IMR-90 (cell line): ENCODE data around the gene MRGPRD. TPM values are rescaled to one million over a fixed set of nuclear protein-coding genes. Genes with fewer than 3 reads are reported as not detected.

ENCODE experiments used
- ATAC-seq: fragments of 200-7000 bp; cut with Tn5 transposase; 2 replicates; pipeline ENCODE4 v1.9.1; 2020; ENCODE audit warnings: low read depth, mild to moderate bottlenecking, moderate library complexity
- BruUV-seq: library from RNA; stranded (reverse); fragments of 400-500 nt; replicated peaks from 2 replicates; lab custom pipeline; 2021; lab: Mats Ljungman, UMichigan
- CTCF ChIA-PET: fragments of 300-600 bp; formaldehyde crosslinking; extraction: SDS; loops from one replicate; lab custom pipeline; 2021; ENCODE audit warnings: antibody characterized with exemption; lab: Yijun Ruan, JAX
- POLR2A ChIA-PET: fragments of 300-600 bp; sonication (Branson Sonifier 250); formaldehyde crosslinking; loops from one replicate; lab custom pipeline; 2022; ENCODE audit warnings: antibody characterized with exemption; ENCODE audit not compliant: unreplicated experiment; lab: Charles Lee
- DNase-seq: peaks from one replicate; pipeline ENCODE4 v3.0.0; 2013
- H2AFZ ChIP-seq: replicated peaks from 2 replicates; pipeline ENCODE3; 2013; ENCODE audit warnings: low read length, mild to moderate bottlenecking; ENCODE audit not compliant: poor library complexity
- H2AK5ac ChIP-seq: 2 replicates; pipeline ENCODE4 v1.6.1; 2013; ENCODE audit warnings: low read depth, low read length, inconsistent platforms
- H2AK9ac ChIP-seq: replicated peaks from 2 replicates; pipeline ENCODE3; 2013; ENCODE audit warnings: mild to moderate bottlenecking, low read depth, low read length, moderate library complexity; ENCODE audit not compliant: poor library complexity
- H2BK120ac ChIP-seq: 2 replicates; pipeline ENCODE4 v1.6.1; 2013; ENCODE audit warnings: low read depth, low read length, inconsistent platforms
- H2BK15ac ChIP-seq: 3 replicates; pipeline ENCODE4 v1.6.1; 2013; ENCODE audit warnings: low read depth, low read length, inconsistent platforms
- H2BK20ac ChIP-seq: 2 replicates; pipeline ENCODE4 v1.6.1; 2013; ENCODE audit warnings: low read depth, mild to moderate bottlenecking, inconsistent platforms, low read length, moderate library complexity
- H2BK5ac ChIP-seq: 2 replicates; pipeline ENCODE4 v1.6.1; 2013; ENCODE audit warnings: mild to moderate bottlenecking, low read depth, low read length, inconsistent platforms; ENCODE audit not compliant: poor library complexity, severe bottlenecking
- H3K14ac ChIP-seq: replicated peaks from 2 replicates; pipeline ENCODE4 v1.6.1; 2013; ENCODE audit warnings: low read depth, low read length, inconsistent platforms
- H3K18ac ChIP-seq: 2 replicates; pipeline ENCODE4 v1.6.1; 2013; ENCODE audit warnings: low read depth, low read length, control low read depth
- H3K23ac ChIP-seq: 2 replicates; pipeline ENCODE4 v1.6.1; 2013; ENCODE audit warnings: low read depth, low read length, inconsistent platforms
- H3K27ac ChIP-seq: 2 replicates; pipeline ENCODE4 v1.5.1; 2013; ENCODE audit warnings: mild to moderate bottlenecking, control low read depth, low read length; ENCODE audit not compliant: insufficient read depth
- H3K27me3 ChIP-seq: 2 replicates; pipeline ENCODE4 v1.6.1; 2013; ENCODE audit warnings: low read length; ENCODE audit not compliant: control insufficient read depth, insufficient read depth
- H3K36me3 ChIP-seq: 2 replicates; pipeline ENCODE4 v1.6.1; 2013; ENCODE audit warnings: low read length, mixed read lengths; ENCODE audit not compliant: control insufficient read depth, insufficient read depth
- H3K4ac ChIP-seq: 2 replicates; pipeline ENCODE4 v1.6.1; 2013; ENCODE audit warnings: low read depth, low read length, inconsistent platforms
- H3K4me1 ChIP-seq: 2 replicates; pipeline ENCODE4 v1.6.1; 2013; ENCODE audit warnings: low read length, mixed read lengths; ENCODE audit not compliant: control insufficient read depth, insufficient read depth
- H3K4me2 ChIP-seq: 2 replicates; pipeline ENCODE4 v1.6.1; 2013; ENCODE audit warnings: low read depth, mild to moderate bottlenecking, control low read depth, low read length, moderate library complexity
- H3K4me3 ChIP-seq: 2 replicates; pipeline ENCODE4 v1.5.1; 2013; ENCODE audit warnings: low read depth, mild to moderate bottlenecking, control low read depth, low read length, moderate library complexity; ENCODE audit not compliant: insufficient read depth
- H3K56ac ChIP-seq: 2 replicates; pipeline ENCODE4 v1.6.1; 2013; ENCODE audit warnings: low read length, inconsistent platforms; ENCODE audit not compliant: insufficient read depth; ENCODE audit errors: extremely low read depth
- H3K79me1 ChIP-seq, 2 experiments: 2 replicates each; pipeline ENCODE4 v1.6.1; 2013; ENCODE audit warnings: low read length in 2 of 2, inconsistent platforms in 1 of 2, low read depth in 1 of 2
- H3K9ac ChIP-seq: 2 replicates; pipeline ENCODE4 v1.6.1; 2013; ENCODE audit warnings: low read depth, low read length, control low read depth
- H3K9me1 ChIP-seq: 2 replicates; pipeline ENCODE4 v1.6.1; 2013; ENCODE audit warnings: low read length, inconsistent platforms; ENCODE audit not compliant: insufficient read depth
- H3K9me3 ChIP-seq: 2 replicates; pipeline ENCODE4 v1.6.1; 2013; ENCODE audit warnings: low read length; ENCODE audit not compliant: control insufficient read depth, insufficient read depth
- H4K20me1 ChIP-seq: 2 replicates; pipeline ENCODE4 v1.6.1; 2013; ENCODE audit warnings: low read length, inconsistent platforms; ENCODE audit not compliant: insufficient read depth
- H4K5ac ChIP-seq: 2 replicates; pipeline ENCODE4 v1.6.1; 2013; ENCODE audit warnings: mild to moderate bottlenecking, low read depth, low read length, control low read depth
- H4K8ac ChIP-seq, 2 experiments: 2 replicates each; pipeline ENCODE4 v1.6.1; 2013; ENCODE audit warnings: low read depth in 2 of 2, low read length in 2 of 2, control low read depth in 1 of 2, inconsistent platforms in 1 of 2
- H4K91ac ChIP-seq: 2 replicates; pipeline ENCODE4 v1.6.1; 2013; ENCODE audit warnings: low read depth, low read length, inconsistent platforms; ENCODE audit not compliant: insufficient read depth
- BHLHE40 ChIP-seq: fragments of 150-350 bp; IDR thresholded peaks from 2 replicates; pipeline ENCODE4 v1.6.1; 2016; ENCODE audit warnings: mild to moderate bottlenecking, low read depth, low read length
- CHD1 ChIP-seq: IDR thresholded peaks from 2 replicates; pipeline ENCODE4 v1.6.1; 2012; ENCODE audit warnings: low read depth, low read length, improper control_type of control experiment
- FOS ChIP-seq: fragments of 150-350 bp; IDR thresholded peaks from 2 replicates; pipeline ENCODE4 v1.6.1; 2016; ENCODE audit warnings: low read depth, low read length
- MXI1 ChIP-seq: IDR thresholded peaks from 2 replicates; pipeline ENCODE4 v1.6.1; 2012; ENCODE audit warnings: low read depth, mild to moderate bottlenecking, low read length, moderate library complexity, borderline replicate concordance
- RAD21 ChIP-seq: IDR thresholded peaks from 2 replicates; pipeline ENCODE4 v1.6.1; 2012; ENCODE audit warnings: low read length, improper control_type of control experiment
- RCOR1 ChIP-seq: IDR thresholded peaks from 2 replicates; pipeline ENCODE4 v1.6.1; 2012; ENCODE audit warnings: mild to moderate bottlenecking, low read length, improper control_type of control experiment; ENCODE audit not compliant: insufficient replicate concordance
- RFX5 ChIP-seq: IDR thresholded peaks from 2 replicates; pipeline ENCODE4 v1.8.0; 2012; ENCODE audit warnings: low read depth, mild to moderate bottlenecking, low read length, moderate library complexity
- SMC3 ChIP-seq: fragments of 150-350 bp; IDR thresholded peaks from 2 replicates; pipeline ENCODE4 v1.6.1; 2016; ENCODE audit warnings: low read depth, mild to moderate bottlenecking, antibody characterized with exemption, low read length, moderate library complexity
- USF2 ChIP-seq: fragments of 150-350 bp; IDR thresholded peaks from 2 replicates; pipeline ENCODE4 v1.6.1; 2017; ENCODE audit warnings: mild to moderate bottlenecking, antibody characterized with exemption, low read length, low read depth
- WGBS, 2 experiments: methylation state at CpG; one replicate each; pipeline versions ENCODE4 v1.1.5 to v1.1.7; 2013; ENCODE audit warnings: missing lambda C conversion rate in 2 of 2; ENCODE audit not compliant: insufficient read length in 1 of 2; ENCODE audit errors: extremely low coverage in 2 of 2; 5-methylcytosine and 5-hydroxymethylcytosine counted together
- dilution Hi-C: fragments of 300-500 bp; cut with HindIII; formaldehyde crosslinking; loops from one replicate; pipeline ENCODE4 v1.14.3; 2018; ENCODE audit warnings: low sequenced_read_pairs; ENCODE audit not compliant: unreplicated experiment
- in situ Hi-C: fragments of 300-500 bp; cut with MboI; formaldehyde crosslinking; loops from 3 replicates; pipeline ENCODE4 v1.14.3; 2019; ENCODE audit warnings: low sequenced_read_pairs, inconsistent platforms, mixed read lengths
- intact Hi-C: fragments of 100-400 bp; cut with micrococcal nuclease; formaldehyde crosslinking; loops from 2 replicates; pipeline ENCODE4 v1.10.0; 2022
- polyA plus RNA-seq, 3 experiments: library from polyadenylated mRNA; depleted of rRNA; stranded (reverse); fragments of >200 nt; gene quantifications; 2 replicates each; pipeline ENCODE4 v1.2.3, GENCODE V29; 2012; ENCODE audit warnings: low replicate concordance in 1 of 3
- total RNA-seq: library from RNA; depleted of rRNA; stranded (reverse); fragments of >200 nt; gene quantifications from 2 replicates; pipeline ENCODE4 v1.2.3, GENCODE V29; 2012

MRGPRD gene
- total and polyA plus RNA-seq, 2 of the 4 experiments (the other 2 are of a cell fraction) = not detected

DNA sequence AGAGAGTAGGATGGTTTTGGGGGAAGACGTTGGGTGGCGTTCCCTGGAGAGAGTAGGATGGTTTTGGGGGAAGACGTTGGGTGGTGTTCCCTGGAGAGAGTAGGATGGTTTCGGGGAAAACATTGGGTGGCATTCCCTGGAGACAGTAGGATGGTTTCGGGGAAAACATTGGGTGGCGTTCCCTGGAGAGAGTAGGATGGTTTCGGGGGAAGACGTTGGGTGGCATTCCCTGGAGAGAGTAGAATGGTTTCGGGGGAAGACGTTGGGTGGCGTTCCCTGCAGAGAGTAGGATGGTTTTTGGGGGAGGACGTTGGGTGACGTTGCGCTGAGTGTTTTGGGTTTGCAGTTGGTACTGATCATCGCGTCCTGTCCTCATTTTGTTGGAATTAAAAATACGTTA, 48.9 kb downstream of the MRGPRD start:
- no peak overlapping the region for H3K14ac ChIP-seq
- no peaks in the 10 kb centered on the region for H3K9me3 ChIP-seq
- no peak overlapping the region for H4K91ac ChIP-seq
- H2AK5ac ChIP-seq = no peak overlapping the region
- ATAC-seq (no peak), DNase-seq (no peak)
- peaks cover 2 to 7% of the 10 kb centered on the region in 2 experiments; a peak in 2 of 4 replicates for H3K79me1 ChIP-seq
- no peak overlapping the region for H4K8ac ChIP-seq
- no peaks in the 10 kb centered on the region for H3K27me3 ChIP-seq
- H3K9ac ChIP-seq = no peak overlapping the region
- H4K20me1 ChIP-seq = no peaks in the 10 kb centered on the region
- intact Hi-C loops = no loop called here
- H3K27ac ChIP-seq = no peak overlapping the region
- H3K9me1 ChIP-seq = no peaks in the 10 kb centered on the region; the same call in 1 of the 2 replicates
- peaks cover 64% of the 10 kb centered on the region for H3K36me3 ChIP-seq
- no peak overlapping the region for H2BK120ac ChIP-seq
- no peak overlapping the region for H3K4me2 ChIP-seq
- no peak overlapping the region for H2BK20ac ChIP-seq
- no peak overlapping the region for H3K56ac ChIP-seq
- H2BK5ac ChIP-seq = no peak overlapping the region
- 95% methylated on average over 4 of the region's 17 CpGs; no CpG with 5 or more reads in 1 of the 2 experiments for WGBS, 2 experiments
- ChIA-PET POLR2A (no interaction called here), CTCF (no interaction called here)
- H4K5ac ChIP-seq = no peak overlapping the region
- no peaks in the 10 kb centered on the region for H3K4me1 ChIP-seq
- no peak overlapping the region for H2AK9ac ChIP-seq
- H3K4ac ChIP-seq = no peak overlapping the region
- BruUV-seq = no TSS peak
- no peak overlapping the region for H2AFZ ChIP-seq
- TF ChIP-seq FOS = no peak
- no peak for TF ChIP-seq BHLHE40
- TF ChIP-seq CHD1 = no peak
- no peak for TF ChIP-seq RAD21
- no peak for TF ChIP-seq USF2
- no peak for TF ChIP-seq SMC3
- TF ChIP-seq MXI1 = no peak
- no peak for TF ChIP-seq RFX5
- TF ChIP-seq RCOR1 = no peak
- dilution Hi-C loops = no loop called here
- H3K4me3 ChIP-seq = no peak overlapping the region
- no peak overlapping the region for H3K18ac ChIP-seq
- in situ Hi-C loops = loop anchor here (25.0 kb wide), 1 partner anchor 730 kb away; no protein-coding TSS in a partner anchor
- H3K23ac ChIP-seq = no peak overlapping the region
- no peak overlapping the region for H2BK15ac ChIP-seq
